CD4-positive, CD25-positive, alpha-beta regulatory T cell (primary cell): ENCODE results near the gene EXTL2. TPM values are rescaled to one million over a fixed set of nuclear protein-coding genes. Genes with fewer than 3 reads are reported as not detected.
A peak's percentile ranks its signal among the peaks of the same experiment; 100 is the strongest.
"Not testable (repeated sequence)": the region's sequence is repeated elsewhere in the genome, so short reads cannot be mapped to it uniquely, and the experiment has no call there.

Experiments
- ATAC-seq, 2 donors: fragments of 150-1000 bp; cut with Tn5 transposase; one replicate each; pipeline ENCODE4 v1.10.0; 2021; ENCODE audit warnings: low read depth in 2 of 2, moderate number of reproducible peaks in 2 of 2, moderate library complexity in 1 of 2
- DNase-seq, 3 donors: peaks; one replicate each; pipeline versions ENCODE4 v3.0.0 to v3.0.0-alpha.2; 2012 to 2022; ENCODE audit warnings: mixed read lengths in 1 of 3
- H3K27ac ChIP-seq: one replicate; pipeline ENCODE4 v1.7.0; 2013; ENCODE audit warnings: mild to moderate bottlenecking, low read length; ENCODE audit not compliant: insufficient read depth, poor library complexity, severe bottlenecking
- H3K27me3 ChIP-seq: one replicate; pipeline ENCODE4 v1.7.0; 2013; ENCODE audit warnings: low read length; ENCODE audit not compliant: control insufficient read depth, insufficient read depth
- H3K36me3 ChIP-seq: one replicate; pipeline ENCODE4 v1.7.0; 2013; ENCODE audit warnings: mild to moderate bottlenecking, low read length, moderate library complexity; ENCODE audit not compliant: control insufficient read depth, insufficient read depth
- H3K4me1 ChIP-seq: 2 replicates; pipeline ENCODE4 v1.7.0; 2013; ENCODE audit warnings: mild to moderate bottlenecking, low read length; ENCODE audit not compliant: insufficient read depth, control insufficient read depth, poor library complexity, severe bottlenecking
- H3K4me3 ChIP-seq: one replicate; pipeline ENCODE4 v1.7.0; 2013; ENCODE audit warnings: low read depth, mild to moderate bottlenecking, low read length, moderate library complexity
- H3K9me3 ChIP-seq, 2 experiments: 1 replicate in 1 of 2; 2 replicates in 1 of 2; pipeline ENCODE4 v1.7.0; 2013; ENCODE audit warnings: low read length in 2 of 2, mild to moderate bottlenecking in 1 of 2, moderate library complexity in 1 of 2; ENCODE audit not compliant: control insufficient read depth in 2 of 2
- H3K27ac Mint-ChIP-seq, 3 donors: one replicate each; pipeline ENCODE4 v1.8.0; 2020 to 2022; ENCODE audit warnings: mild to moderate bottlenecking in 3 of 3, mixed read lengths in 3 of 3, moderate library complexity in 2 of 3
- H3K27me3 Mint-ChIP-seq: one replicate; pipeline ENCODE4 v1.8.0; 2022; ENCODE audit warnings: mild to moderate bottlenecking, mixed read lengths
- H3K36me3 Mint-ChIP-seq: one replicate; pipeline ENCODE4 v1.8.0; 2020; ENCODE audit warnings: mixed read lengths
- H3K4me1 Mint-ChIP-seq, 4 donors: one replicate each; pipeline ENCODE4 v1.8.0; 2020 to 2022; ENCODE audit warnings: mixed read lengths in 4 of 4, mild to moderate bottlenecking in 1 of 4
- H3K4me3 Mint-ChIP-seq, 4 donors: one replicate each; pipeline ENCODE4 v1.8.0; 2020 to 2022; ENCODE audit warnings: mild to moderate bottlenecking in 4 of 4, mixed read lengths in 4 of 4, moderate library complexity in 3 of 4
- H3K9me3 Mint-ChIP-seq, 7 donors: one replicate each; pipeline ENCODE4 v1.8.0; 2020 to 2022; ENCODE audit warnings: mixed read lengths in 7 of 7, mild to moderate bottlenecking in 3 of 7, moderate library complexity in 2 of 7
- polyA plus RNA-seq, 4 donors: library from polyadenylated mRNA; unstranded; fragments of 300-500 nt; fragmentation: Illumina TruSeq; gene quantifications; one replicate each; pipeline ENCODE4 v1.2.3, GENCODE V29; 2021
- total RNA-seq: library from RNA; stranded (reverse); gene quantifications from one replicate; pipeline ENCODE4 v1.2.3, GENCODE V29; 2022

The EXTL2 gene
- total and polyA plus RNA-seq, 5 donors from 2014 or later: 0.91 to 2.7 (median 1.6) TPM

- Mint-ChIP-seq H3K9me3 (peaks cover 0 to 14% (median 3%) of the 10 kb centered on the region in 7 donors), H3K4me1 (peaks cover 40 to 89% (median 68%) of the 10 kb centered on the region in 4 donors), H3K4me3 (peak overlapping the region in 1 of 4 donors; percentile 58), H3K27ac (peak overlapping the region in 1 of 3 donors; percentile 82), H3K36me3 (peaks cover 44% of the 10 kb centered on the region)
- H3K27ac ChIP-seq, H3K27me3 Mint-ChIP-seq, H3K9me3 ChIP-seq, ATAC-seq, DNase-seq, H3K4me3 ChIP-seq, H3K27me3 ChIP-seq: not testable (repeated sequence)
- H3K36me3 ChIP-seq: peaks cover 15% of the 10 kb centered on the region
- H3K4me1 ChIP-seq: peaks cover 36% of the 10 kb centered on the region
These were observed 38.9 kb upstream of the EXTL2 start for GRCh38 chr1:100933555-100933954.

GRCh38 chr1:100931716-100932115 is 37.1 kb upstream of the EXTL2 start:
- no peak for ATAC-seq
- peak overlapping the region; percentile 77 for H3K4me3 ChIP-seq
- H3K36me3 ChIP-seq: peaks cover 4% of the 10 kb centered on the region
- peaks cover 37 to 73% (median 60%) of the 10 kb centered on the region in 4 donors for H3K4me1 Mint-ChIP-seq
- H3K27ac Mint-ChIP-seq: peak overlapping the region; percentile 76 to 84 (median 82)
- peaks cover 54% of the 10 kb centered on the region for H3K4me1 ChIP-seq
- peak overlapping the region; percentile 33 to 75 (median 64) for H3K4me3 Mint-ChIP-seq
- no peaks in the 10 kb centered on the region for H3K27me3 ChIP-seq
- DNase-seq: peak in 1 of 3 donors; percentile 32
- H3K9me3 Mint-ChIP-seq: peaks cover 0 to 10% (median 2%) of the 10 kb centered on the region in 7 donors
- no peaks in the 10 kb centered on the region for H3K27me3 Mint-ChIP-seq
- H3K27ac ChIP-seq: no peak overlapping the region
- no peaks in the 10 kb centered on the region for H3K9me3 ChIP-seq
- peaks cover 39% of the 10 kb centered on the region for H3K36me3 Mint-ChIP-seq

- H3K4me3 Mint-ChIP-seq: peak overlapping the region; percentile 61 to 82 (median 70)
- H3K27me3 Mint-ChIP-seq: no peaks in the 10 kb centered on the region
- H3K4me3 ChIP-seq: peak overlapping the region; percentile 77
- H3K4me1 Mint-ChIP-seq: peaks cover 39 to 62% (median 53%) of the 10 kb centered on the region in 4 donors
- peak overlapping the region; percentile 76 to 84 (median 82) for H3K27ac Mint-ChIP-seq
- H3K27me3 ChIP-seq: no peaks in the 10 kb centered on the region
- no peaks in the 10 kb centered on the region for H3K9me3 ChIP-seq
- peaks cover 4% of the 10 kb centered on the region for H3K36me3 ChIP-seq
- H3K4me1 ChIP-seq: peaks cover 66% of the 10 kb centered on the region
- H3K9me3 Mint-ChIP-seq: peaks cover 0 to 10% (median 2%) of the 10 kb centered on the region in 7 donors
- no peak for ATAC-seq
- H3K36me3 Mint-ChIP-seq: peaks cover 29% of the 10 kb centered on the region
- peak in 2 of 3 donors; percentile 35 to 46 for DNase-seq
- peak overlapping the region; percentile 68 for H3K27ac ChIP-seq
These were observed 35.9 kb upstream of the EXTL2 start for GRCh38 chr1:100930494-100930893.

- Mint-ChIP-seq H3K36me3 (peaks cover 25% of the 10 kb centered on the region), H3K4me1 (peaks cover 38 to 59% (median 42%) of the 10 kb centered on the region in 4 donors), H3K27ac (no peak overlapping the region), H3K27me3 (no peaks in the 10 kb centered on the region), H3K9me3 (peaks cover 0 to 3% (median 0%) of the 10 kb centered on the region in 7 donors), H3K4me3 (no peak overlapping the region)
- Histone ChIP-seq H3K4me1 (peaks cover 88% of the 10 kb centered on the region), H3K9me3 (no peaks in the 10 kb centered on the region), H3K36me3 (no peaks in the 10 kb centered on the region), H3K27ac (peak overlapping the region; percentile 68), H3K27me3 (no peaks in the 10 kb centered on the region), H3K4me3 (peak overlapping the region; percentile 78)
- DNase-seq: peak in 1 of 3 donors; percentile 30
- ATAC-seq: no peak
These were observed 33.5 kb upstream of the EXTL2 start for GRCh38 chr1:100928128-100928527.

GRCh38 chr1:100927276-100927675 is 32.6 kb upstream of the EXTL2 start:
- Histone ChIP-seq H3K27me3 (no peaks in the 10 kb centered on the region), H3K36me3 (peaks cover 3% of the 10 kb centered on the region), H3K9me3 (no peaks in the 10 kb centered on the region), H3K4me1 (peaks cover 88% of the 10 kb centered on the region), H3K4me3 (peak overlapping the region; percentile 78), H3K27ac (peak overlapping the region; percentile 68)
- H3K4me1 Mint-ChIP-seq: peaks cover 34 to 51% (median 39%) of the 10 kb centered on the region in 4 donors
- peaks cover 21% of the 10 kb centered on the region for H3K36me3 Mint-ChIP-seq
- H3K9me3 Mint-ChIP-seq: peaks cover 0 to 1% (median 0%) of the 10 kb centered on the region in 7 donors
- no peaks in the 10 kb centered on the region for H3K27me3 Mint-ChIP-seq
- no peak overlapping the region for H3K27ac Mint-ChIP-seq
- peak; percentile 90 to 93 for ATAC-seq
- H3K4me3 Mint-ChIP-seq: no peak overlapping the region
- peak; percentile 17 to 90 (median 76) for DNase-seq

GRCh38 chr1:100926240-100926639 is 31.6 kb upstream of the EXTL2 start:
- H3K36me3 Mint-ChIP-seq: peaks cover 17% of the 10 kb centered on the region
- Histone ChIP-seq H3K4me3 (peak overlapping the region; percentile 78), H3K27ac (peak overlapping the region; percentile 68), H3K9me3 (no peaks in the 10 kb centered on the region), H3K36me3 (peaks cover 4% of the 10 kb centered on the region), H3K4me1 (peaks cover 80% of the 10 kb centered on the region), H3K27me3 (no peaks in the 10 kb centered on the region)
- peaks cover 26 to 44% (median 36%) of the 10 kb centered on the region in 4 donors for H3K4me1 Mint-ChIP-seq
- no peak overlapping the region for H3K27ac Mint-ChIP-seq
- peaks cover 0 to 1% (median 0%) of the 10 kb centered on the region in 7 donors for H3K9me3 Mint-ChIP-seq
- peak overlapping the region in 2 of 4 donors; percentile 40 to 68 for H3K4me3 Mint-ChIP-seq
- ATAC-seq (no peak), DNase-seq (no peak)
- H3K27me3 Mint-ChIP-seq: no peaks in the 10 kb centered on the region

- Mint-ChIP-seq H3K4me3 (peak overlapping the region in 3 of 4 donors; percentile 24 to 73 (median 26)), H3K4me1 (peaks cover 22 to 39% (median 30%) of the 10 kb centered on the region in 4 donors), H3K27me3 (no peaks in the 10 kb centered on the region), H3K27ac (peak overlapping the region in 1 of 3 donors; percentile 77), H3K9me3 (peaks cover 0 to 1% (median 0%) of the 10 kb centered on the region in 7 donors), H3K36me3 (peaks cover 21% of the 10 kb centered on the region)
- ATAC-seq (no peak), DNase-seq (no peak)
- peak overlapping the region; percentile 68 for H3K27ac ChIP-seq
- H3K4me1 ChIP-seq: peaks cover 69% of the 10 kb centered on the region
- no peaks in the 10 kb centered on the region for H3K9me3 ChIP-seq
- peaks cover 4% of the 10 kb centered on the region for H3K36me3 ChIP-seq
- no peaks in the 10 kb centered on the region for H3K27me3 ChIP-seq
- H3K4me3 ChIP-seq: peak overlapping the region; percentile 21
These were observed 30.3 kb upstream of the EXTL2 start for GRCh38 chr1:100924991-100925390.

GRCh38 chr1:100924212-100924611 is 29.6 kb upstream of the EXTL2 start:
- Mint-ChIP-seq H3K4me3 (peak overlapping the region in 2 of 4 donors; percentile 13 to 73), H3K27ac (peak overlapping the region in 1 of 3 donors; percentile 88), H3K27me3 (no peaks in the 10 kb centered on the region), H3K9me3 (peaks cover 0 to 1% (median 0%) of the 10 kb centered on the region in 7 donors), H3K4me1 (peaks cover 21 to 32% (median 27%) of the 10 kb centered on the region in 4 donors), H3K36me3 (peaks cover 21% of the 10 kb centered on the region)
- no peak overlapping the region for H3K4me3 ChIP-seq
- no peaks in the 10 kb centered on the region for H3K9me3 ChIP-seq
- peaks cover 62% of the 10 kb centered on the region for H3K4me1 ChIP-seq
- DNase-seq: peak in 1 of 3 donors; percentile 31
- peak overlapping the region; percentile 68 for H3K27ac ChIP-seq
- peaks cover 6% of the 10 kb centered on the region for H3K36me3 ChIP-seq
- no peak for ATAC-seq
- H3K27me3 ChIP-seq: no peaks in the 10 kb centered on the region
